Heart left ventricle (tissue), 16 donors: Measurements from ENCODE around the gene CHST11. TPM values are rescaled to one million over a fixed set of nuclear protein-coding genes. Genes with fewer than 3 reads are reported as not detected.
A peak's percentile ranks its signal among the peaks of the same experiment; 100 is the strongest.

Experiments used
- ATAC-seq, 4 donors: fragments of 200-7000 bp; cut with Tn5 transposase; one replicate each; pipeline ENCODE4 v1.9.1; 2020 to 2022; ENCODE audit warnings: moderate library complexity in 4 of 4, mild to moderate bottlenecking in 3 of 4, moderate number of reproducible peaks in 1 of 4
- DNase-seq, 5 donors: peaks; one replicate each; pipeline ENCODE4 v3.0.0-alpha.2; 2020
- H3K27ac ChIP-seq, 12 donors: fragments of 200-600 bp; sonication (generic) in 4 of 12; one replicate each; pipeline versions ENCODE4 v1.5.0 to v1.8.0; 2016 to 2022; ENCODE audit warnings: mild to moderate bottlenecking in 2 of 12
- H3K27me3 ChIP-seq, 9 donors: fragments of 200-600 bp; sonication (generic) in 2 of 9; one replicate each; pipeline versions ENCODE4 v1.5.1 to v1.8.0; 2016 to 2022; ENCODE audit warnings: mild to moderate bottlenecking in 3 of 9
- H3K36me3 ChIP-seq, 9 donors: fragments of 200-600 bp; sonication (generic) in 2 of 9; one replicate each; pipeline versions ENCODE4 v1.5.0 to v1.8.0; 2018 to 2022; ENCODE audit warnings: mild to moderate bottlenecking in 2 of 9
- H3K4me1 ChIP-seq, 12 donors: fragments of 200-600 bp; sonication (generic) in 4 of 12; one replicate each; pipeline versions ENCODE4 v1.5.0 to v1.8.0; 2016 to 2022; ENCODE audit warnings: mild to moderate bottlenecking in 3 of 12
- H3K4me3 ChIP-seq, 12 donors: fragments of 200-600 bp; sonication (generic) in 4 of 12; one replicate each; pipeline versions ENCODE4 v1.5.0 to v1.8.0; 2017 to 2022; ENCODE audit warnings: mild to moderate bottlenecking in 9 of 12, moderate library complexity in 4 of 12
- H3K9me3 ChIP-seq, 12 donors: fragments of 200-600 bp; sonication (generic) in 4 of 12; one replicate each; pipeline versions ENCODE4 v1.5.0 to v1.8.0; 2016 to 2022; ENCODE audit warnings: mild to moderate bottlenecking in 1 of 12
- CTCF ChIP-seq, 12 donors: fragments of 200-600 bp; sonication (generic) in 4 of 12; IDR thresholded peaks; one replicate each; pipeline versions ENCODE4 v1.5.0 to v1.8.0; 2018 to 2022; ENCODE audit warnings: antibody characterized with exemption in 12 of 12, mild to moderate bottlenecking in 5 of 12
- POLR2A ChIP-seq, 2 donors: fragments of 450-650 bp; IDR thresholded peaks; one replicate each; pipeline ENCODE4 v1.6.1; 2017; ENCODE audit warnings: antibody characterized with exemption in 2 of 2, mild to moderate bottlenecking in 2 of 2, moderate library complexity in 2 of 2
- WGBS, 4 donors: extraction: QIAGEN DNeasy Blood & Tissue Kit in 2 of 4; methylation state at CpG; one replicate each; pipeline versions ENCODE4 v1.1.5 to v1.1.7; 2013 to 2018; 5-methylcytosine and 5-hydroxymethylcytosine counted together
- intact Hi-C, 10 donors: fragments of 100-400 bp; cut with DNase I; formaldehyde crosslinking; loops; one replicate each; pipeline versions ENCODE4 v1.11.1 to v1.14.2; 2022
- polyA plus RNA-seq, 2 donors: library from polyadenylated mRNA; stranded (reverse); fragments of 200-250 nt; gene quantifications; one replicate each; pipeline ENCODE4 v1.2.3, GENCODE V29; 2013
- total RNA-seq, 9 donors: library from RNA; depleted of rRNA in 2 of 9; stranded (reverse); fragments of >200 nt in 2 of 9; fragmentation: NEBNext Ultra II Directional in 3 of 9; extraction: Animal tissue kit (Norgen Biotek cat#: 25700) in 3 of 9; gene quantifications; one replicate each; pipeline versions ENCODE4 v1.1.0 to v1.2.4, GENCODE V29; 2016 to 2023
- donor health status: ischemic (EF 13 %, LVEDD 7.1; RV severe dilation, severe dysfunction).
- donor health status: healthy with polysubstance abuse.
- donor health status: DM: no; HTN: yes; CAD: no.
- donor health status: DM: no; HTN: no; CAD: no.
- donor health status: ischemic (EF 25% LVEDD 6.9; RV normal size, moderate dysfunction).
- donor health status: ischemic (EF 25% LVEDD 5.7; RV mildly dilated, moderate dysfunction).
- donor health status: healthy.
- donor health status: DM: yes; HTN: yes; CAD: no.
- donor health status: ischemic (EF 35%, LVEDD 5.7; RV mildly dilated, moderate dysfunction).
- donor health status: nonischemic (EF 11% LVEDD 7.7; RV severe dilation, severe dysfunction).
- donor health status: DM: yes; HTN: yes; CAD: no.
- donor health status: PGD.
- donor health status: ischemic (EF 29% LVEDD 5.4; RV normal size, mild dysfunction).
- donor health status: nonischemic (EF 23%, LVEDD 6.1; RV moderate dilation, normal function).

The CHST11 gene
- total and polyA plus RNA-seq, 11 donors: 1.1 to 16.9 (median 3.4) TPM

GRCh38 chr12:104710940-104711689 is 254.4 kb downstream of the CHST11 start:
- intact Hi-C loops: no loop called here
- Histone ChIP-seq H3K4me3 (no peak overlapping the region), H3K4me1 (peaks cover 0 to 24% (median 16%) of the 10 kb centered on the region in 12 donors), H3K27ac (peak overlapping the region in 1 of 12 donors; percentile 30), H3K27me3 (no peaks in the 10 kb centered on the region), H3K9me3 (no peaks in the 10 kb centered on the region), H3K36me3 (no peaks in the 10 kb centered on the region)
- DNase-seq (no peak), ATAC-seq (peak in 2 of 4 donors; percentile 29 to 68)
- 33 to 49% (median 37%) methylated on average over 8 of the region's 8 CpGs for WGBS, 4 donors
- TF ChIP-seq POLR2A (IDR thresholded peaks at IDR 0.05) (no peak), CTCF (IDR thresholded peaks at IDR 0.05) (no peak)

GRCh38 chr12:104712477-104712876 is 255.7 kb downstream of the CHST11 start:
- DNase-seq: no peak
- H3K9me3 ChIP-seq: no peaks in the 10 kb centered on the region
- H3K4me3 ChIP-seq: no peak overlapping the region
- no peaks in the 10 kb centered on the region for H3K27me3 ChIP-seq
- H3K36me3 ChIP-seq: no peaks in the 10 kb centered on the region
- no peak overlapping the region for H3K27ac ChIP-seq
- H3K4me1 ChIP-seq: peaks cover 0 to 24% (median 16%) of the 10 kb centered on the region in 12 donors
- 83 to 90% (median 89%) methylated on average over 6 of the region's 6 CpGs for WGBS, 4 donors
- no peak for ATAC-seq
- no peak for TF ChIP-seq CTCF (IDR thresholded peaks at IDR 0.05)
- intact Hi-C loops: no loop called here

- no peak overlapping the region for H3K27ac ChIP-seq
- ATAC-seq: no peak
- H3K4me3 ChIP-seq: no peak overlapping the region
- no peaks in the 10 kb centered on the region for H3K36me3 ChIP-seq
- H3K4me1 ChIP-seq: peaks cover 0 to 24% (median 16%) of the 10 kb centered on the region in 12 donors
- H3K9me3 ChIP-seq: no peaks in the 10 kb centered on the region
- intact Hi-C loops: no loop called here
- TF ChIP-seq POLR2A (IDR thresholded peaks at IDR 0.05) (no peak), CTCF (IDR thresholded peaks at IDR 0.05) (no peak)
- 88 to 97% (median 95%) methylated on average over 5 of the region's 5 CpGs for WGBS, 4 donors
- DNase-seq: no peak
- no peaks in the 10 kb centered on the region for H3K27me3 ChIP-seq
Measured at GRCh38 chr12:104712968-104713367, 256.2 kb downstream of the CHST11 start.

- ATAC-seq (no peak), DNase-seq (no peak)
- TF ChIP-seq CTCF (IDR thresholded peaks at IDR 0.05): no peak
- no peak for TF ChIP-seq POLR2A (IDR thresholded peaks at IDR 0.05)
- H3K36me3 ChIP-seq: no peaks in the 10 kb centered on the region
- intact Hi-C loops: no loop called here
- H3K27ac ChIP-seq: no peak overlapping the region
- no peaks in the 10 kb centered on the region for H3K27me3 ChIP-seq
- H3K4me3 ChIP-seq: no peak overlapping the region
- peaks cover 0 to 25% (median 17%) of the 10 kb centered on the region in 12 donors for H3K4me1 ChIP-seq
- H3K9me3 ChIP-seq: no peaks in the 10 kb centered on the region
- WGBS, 4 donors: 83 to 92% (median 83%) methylated on average over 7 to 8 of the region's 8 CpGs
Measured at GRCh38 chr12:104713444-104713843, 256.7 kb downstream of the CHST11 start.
